IMR-90 (cell line): ENCODE data around the gene ABCD1.

ENCODE experiments used
- CEBPB ChIP-seq: IDR thresholded peaks from 2 replicates; pipeline ENCODE4 v1.6.1; 2012; ENCODE audit warnings: low read depth, low read length, improper control_type of control experiment
- FOS ChIP-seq: fragments of 150-350 bp; IDR thresholded peaks from 2 replicates; pipeline ENCODE4 v1.6.1; 2016; ENCODE audit warnings: low read depth, low read length
- MXI1 ChIP-seq: IDR thresholded peaks from 2 replicates; pipeline ENCODE4 v1.6.1; 2012; ENCODE audit warnings: low read depth, mild to moderate bottlenecking, low read length, moderate library complexity, borderline replicate concordance
- POLR2A ChIP-seq: IDR thresholded peaks from 2 replicates; pipeline ENCODE4 v1.6.1; 2012; ENCODE audit warnings: mild to moderate bottlenecking, low read depth, low read length
- TF ChIP-seq, protein P1 (sequence below): conservative IDR thresholded peaks from 2 replicates; pipeline ENCODE4 v1.5.1; 2012; ENCODE audit warnings: mild to moderate bottlenecking, low read depth, low read length, improper control_type of control experiment
- TF ChIP-seq, protein P2 (sequence below): fragments of 150-350 bp; IDR thresholded peaks from 2 replicates; pipeline ENCODE4 v1.6.1; 2017; ENCODE audit warnings: mild to moderate bottlenecking, antibody characterized with exemption, low read length, low read depth

DNA sequence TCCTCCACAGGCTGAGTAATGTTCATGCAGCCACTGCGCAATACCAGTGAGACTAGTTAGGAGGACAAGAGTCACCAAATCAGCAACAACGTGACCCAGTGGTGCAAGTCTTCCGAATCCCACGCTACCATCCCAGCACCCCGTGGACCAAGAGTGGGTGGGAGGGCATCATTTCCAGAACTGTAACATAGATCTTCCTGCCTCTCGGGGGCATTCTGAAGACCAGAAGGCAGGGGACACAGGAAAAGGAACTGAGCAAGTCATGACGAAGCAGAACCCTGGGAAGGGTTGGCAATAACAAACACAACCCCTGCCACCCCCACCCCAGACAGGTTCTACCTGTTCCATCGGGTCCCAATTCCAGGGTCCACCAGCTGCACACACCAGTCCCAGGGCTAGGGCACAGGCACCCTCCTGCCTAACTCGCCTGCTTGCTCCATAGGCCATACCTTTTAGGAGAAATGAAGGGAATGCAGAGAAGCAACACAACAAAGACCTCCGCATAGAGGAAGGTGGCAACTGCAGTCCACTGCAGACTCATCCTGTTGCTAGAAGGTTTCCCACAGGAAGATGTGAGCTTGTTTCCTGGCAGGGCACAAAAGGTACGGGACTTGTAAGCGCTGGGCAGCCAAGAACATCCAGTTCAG is 1.8 kb upstream of the ABCD1 start:
- TF ChIP-seq, protein P1, sequence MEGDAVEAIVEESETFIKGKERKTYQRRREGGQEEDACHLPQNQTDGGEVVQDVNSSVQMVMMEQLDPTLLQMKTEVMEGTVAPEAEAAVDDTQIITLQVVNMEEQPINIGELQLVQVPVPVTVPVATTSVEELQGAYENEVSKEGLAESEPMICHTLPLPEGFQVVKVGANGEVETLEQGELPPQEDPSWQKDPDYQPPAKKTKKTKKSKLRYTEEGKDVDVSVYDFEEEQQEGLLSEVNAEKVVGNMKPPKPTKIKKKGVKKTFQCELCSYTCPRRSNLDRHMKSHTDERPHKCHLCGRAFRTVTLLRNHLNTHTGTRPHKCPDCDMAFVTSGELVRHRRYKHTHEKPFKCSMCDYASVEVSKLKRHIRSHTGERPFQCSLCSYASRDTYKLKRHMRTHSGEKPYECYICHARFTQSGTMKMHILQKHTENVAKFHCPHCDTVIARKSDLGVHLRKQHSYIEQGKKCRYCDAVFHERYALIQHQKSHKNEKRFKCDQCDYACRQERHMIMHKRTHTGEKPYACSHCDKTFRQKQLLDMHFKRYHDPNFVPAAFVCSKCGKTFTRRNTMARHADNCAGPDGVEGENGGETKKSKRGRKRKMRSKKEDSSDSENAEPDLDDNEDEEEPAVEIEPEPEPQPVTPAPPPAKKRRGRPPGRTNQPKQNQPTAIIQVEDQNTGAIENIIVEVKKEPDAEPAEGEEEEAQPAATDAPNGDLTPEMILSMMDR: no peak
- TF ChIP-seq CEBPB: peak; percentile 81
- TF ChIP-seq MXI1: no peak
- TF ChIP-seq, protein P2, sequence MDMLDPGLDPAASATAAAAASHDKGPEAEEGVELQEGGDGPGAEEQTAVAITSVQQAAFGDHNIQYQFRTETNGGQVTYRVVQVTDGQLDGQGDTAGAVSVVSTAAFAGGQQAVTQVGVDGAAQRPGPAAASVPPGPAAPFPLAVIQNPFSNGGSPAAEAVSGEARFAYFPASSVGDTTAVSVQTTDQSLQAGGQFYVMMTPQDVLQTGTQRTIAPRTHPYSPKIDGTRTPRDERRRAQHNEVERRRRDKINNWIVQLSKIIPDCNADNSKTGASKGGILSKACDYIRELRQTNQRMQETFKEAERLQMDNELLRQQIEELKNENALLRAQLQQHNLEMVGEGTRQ: no peak
- TF ChIP-seq POLR2A: no peak
- no peak for TF ChIP-seq FOS
